ENCODE measurements around the gene IFT43.

IFT43 gene

GRCh38 chr14:76019676-76020075, 34.1 kb downstream of the IFT43 start:
- DNase-seq = no peak

GRCh38 chr14:76022991-76023390, 37.4 kb downstream of the IFT43 start:
- DNase-seq = no peak

- DNase-seq = no peak
These were observed 38.2 kb downstream of the IFT43 start for GRCh38 chr14:76023757-76024156.

- no peak for DNase-seq
These were observed 38.8 kb downstream of the IFT43 start for GRCh38 chr14:76024211-76024907.

- no peak for DNase-seq
These were observed 49.0 kb downstream of the IFT43 start for GRCh38 chr14:76034566-76034965.

GRCh38 chr14:76040704-76041103, 55.1 kb downstream of the IFT43 start:
- no peak for DNase-seq

GRCh38 chr14:76045773-76046172, 60.2 kb downstream of the IFT43 start:
- DNase-seq = no peak

- no peak for DNase-seq
These were observed 64.7 kb downstream of the IFT43 start for GRCh38 chr14:76050250-76050649.

- peak; percentile 22 to 38 for DNase-seq
These were observed 65.3 kb downstream of the IFT43 start for GRCh38 chr14:76050797-76051392.

GRCh38 chr14:76051717-76052465, 66.3 kb downstream of the IFT43 start:
- no peak for DNase-seq

- no peak for DNase-seq
These were observed 68.2 kb downstream of the IFT43 start for GRCh38 chr14:76053572-76054355.

GRCh38 chr14:76055330-76055729, 69.8 kb downstream of the IFT43 start:
- DNase-seq = no peak

GRCh38 chr14:76056128-76056527, 70.6 kb downstream of the IFT43 start:
- no peak for DNase-seq

- DNase-seq = no peak
These were observed 72.4 kb downstream of the IFT43 start for GRCh38 chr14:76057914-76058313.

GRCh38 chr14:76063327-76063726, 77.8 kb downstream of the IFT43 start:
- DNase-seq = no peak

GRCh38 chr14:76065519-76065918, 80.0 kb downstream of the IFT43 start:
- DNase-seq = no peak

- DNase-seq = no peak
These were observed 82.0 kb downstream of the IFT43 start for GRCh38 chr14:76067536-76067935.

GRCh38 chr14:76073717-76074116, 88.2 kb downstream of the IFT43 start:
- DNase-seq = no peak

GRCh38 chr14:76077340-76077739, 91.8 kb downstream of the IFT43 start:
- no peak for DNase-seq

GRCh38 chr14:76078501-76078900, 92.9 kb downstream of the IFT43 start:
- DNase-seq = no peak

- DNase-seq = no peak
These were observed 94.5 kb downstream of the IFT43 start for GRCh38 chr14:76080025-76080424.

GRCh38 chr14:76080471-76080870, 94.9 kb downstream of the IFT43 start:
- no peak for DNase-seq

GRCh38 chr14:76081642-76082041, 96.1 kb downstream of the IFT43 start:
- DNase-seq = no peak

Data from NCI-H187 (cell line).